DMS53 treated with DMSO at 0.1 percent for 48 hours (cell line): ENCODE data around the gene MBP.

Source experiments
- DNase-seq: peaks from one replicate; lab custom pipeline; 2025; ENCODE audit not compliant: unreplicated experiment; lab: John Stamatoyannopoulos, UW

MBP gene

DNA sequence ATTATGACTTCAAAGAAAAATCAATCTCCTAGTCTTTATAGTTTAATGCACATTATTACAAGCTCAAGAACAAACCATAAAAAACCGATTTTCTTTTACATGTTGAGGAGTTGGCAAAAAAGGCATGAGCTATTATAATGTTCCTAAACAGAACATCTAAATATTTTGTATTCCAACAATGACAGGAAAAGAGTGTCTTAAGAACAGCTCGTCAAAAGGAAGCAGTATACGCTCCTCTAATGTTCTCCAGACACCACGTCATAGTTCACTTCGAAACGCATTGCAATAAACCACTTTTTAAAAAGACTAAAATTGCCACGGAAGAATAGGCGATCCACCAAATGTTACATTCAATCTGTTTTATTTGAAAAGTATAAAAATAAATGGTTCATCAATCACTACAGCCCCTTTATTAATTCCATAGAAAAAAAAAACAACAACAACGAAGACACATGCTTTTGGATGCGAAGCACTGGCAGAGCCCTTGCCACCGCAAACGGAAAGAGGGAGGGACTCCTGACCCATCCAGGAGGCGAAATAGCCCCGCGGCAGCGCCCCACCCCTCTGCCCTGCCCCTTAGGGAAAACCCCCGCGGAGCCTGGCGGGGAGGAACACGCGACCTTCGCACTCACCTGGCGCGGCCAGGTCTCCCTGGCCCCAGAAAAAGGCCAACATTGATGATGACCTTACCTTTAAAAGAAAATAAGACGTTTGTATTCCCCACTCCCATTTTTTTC is 45.8 kb downstream of the MBP start:
- DNase-seq = no peak

GRCh38 chr18:77086034-77086433 is 46.5 kb downstream of the MBP start:
- no peak for DNase-seq

DNA sequence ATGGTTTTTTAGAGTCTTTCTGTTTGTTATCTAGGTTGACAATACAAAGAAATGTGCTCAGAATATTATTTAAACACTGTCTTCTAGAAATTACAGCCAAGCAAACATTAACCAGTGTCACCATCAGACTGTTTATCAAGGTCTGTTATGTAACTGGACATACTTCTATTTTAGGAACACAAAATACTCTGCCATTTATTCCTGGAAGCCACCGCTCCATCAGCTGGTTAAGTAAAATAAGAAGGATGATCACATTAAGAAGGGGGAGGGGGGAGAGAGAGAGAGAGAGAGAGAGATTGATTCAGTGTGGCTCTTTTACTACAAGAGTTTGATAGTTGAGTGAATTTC is 47.9 kb downstream of the MBP start:
- DNase-seq = no peak

DNA sequence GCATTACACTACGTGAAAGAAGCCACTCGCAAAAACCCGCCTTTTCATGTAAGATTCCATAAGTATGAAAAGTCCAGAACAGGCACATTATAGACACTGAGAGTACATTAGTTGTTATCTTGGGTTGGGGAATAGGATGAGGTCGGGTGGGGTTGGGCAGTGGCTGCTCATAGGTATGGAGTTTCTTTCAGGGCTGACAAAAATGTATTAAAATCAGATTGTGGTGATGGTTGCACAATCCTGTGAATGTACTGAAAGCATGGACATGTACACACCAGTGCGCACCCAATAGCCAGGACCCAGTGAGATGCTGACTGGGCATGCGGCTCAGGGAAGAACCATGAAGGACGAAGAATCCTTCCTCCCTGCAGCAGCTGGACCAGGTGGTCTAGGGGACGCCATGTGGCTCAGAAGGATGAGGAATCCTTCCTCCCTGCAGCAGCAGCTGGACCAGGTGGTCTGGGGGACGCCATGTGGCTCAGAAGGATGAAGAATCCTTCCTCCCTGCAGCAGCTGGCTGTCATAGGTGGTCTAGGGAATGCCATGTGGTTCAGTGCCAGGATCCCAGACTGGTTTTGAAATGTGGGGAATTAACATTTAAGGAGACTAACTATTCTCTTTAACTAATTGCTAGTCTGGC is 50.1 kb downstream of the MBP start:
- DNase-seq = no peak

GRCh38 chr18:77081390-77081778 is 51.2 kb downstream of the MBP start:
- DNase-seq = no peak

- no peak for DNase-seq
Observed at GRCh38 chr18:77079954-77080682, 52.5 kb downstream of the MBP start.

GRCh38 chr18:77079088-77079487 is 53.5 kb downstream of the MBP start:
- no peak for DNase-seq

- DNase-seq = no peak
Observed at GRCh38 chr18:77078690-77079070, 53.9 kb downstream of the MBP start.

DNA sequence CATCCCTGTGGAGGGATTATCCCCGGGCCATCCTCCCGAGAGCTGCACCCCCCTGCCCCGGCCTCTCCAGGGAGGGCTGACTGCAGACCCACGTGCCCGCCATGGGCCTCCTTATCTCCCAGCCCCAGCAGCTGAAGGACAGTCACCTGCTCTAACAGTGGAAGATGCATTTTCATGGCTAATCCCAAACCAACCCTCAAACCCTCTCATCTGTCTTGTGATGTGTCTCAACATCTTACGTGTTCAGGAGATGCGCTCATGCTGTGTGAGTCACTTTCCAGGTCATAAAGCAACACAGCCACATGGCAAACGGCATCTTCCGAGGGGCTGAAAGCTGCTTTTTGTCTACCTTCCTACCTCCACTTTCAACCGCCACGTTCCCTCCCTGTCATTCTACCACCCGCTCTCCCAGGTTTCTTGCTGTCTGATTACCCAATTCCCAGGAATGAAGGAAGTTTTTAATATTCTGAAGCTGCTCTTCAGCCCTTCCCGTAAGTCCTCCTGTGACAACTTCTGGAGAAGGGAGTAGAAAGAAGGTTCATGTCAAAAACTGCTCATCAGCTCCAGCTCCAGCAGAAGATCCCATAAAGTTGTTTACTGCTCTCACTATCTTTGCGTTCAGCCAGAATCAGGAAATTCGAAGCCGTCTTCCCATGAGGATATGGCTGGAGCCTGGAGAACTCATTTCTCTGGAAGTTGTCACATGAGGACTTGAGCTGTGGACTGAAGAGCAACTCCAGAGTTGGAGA is 54.5 kb downstream of the MBP start:
- DNase-seq = no peak

DNA sequence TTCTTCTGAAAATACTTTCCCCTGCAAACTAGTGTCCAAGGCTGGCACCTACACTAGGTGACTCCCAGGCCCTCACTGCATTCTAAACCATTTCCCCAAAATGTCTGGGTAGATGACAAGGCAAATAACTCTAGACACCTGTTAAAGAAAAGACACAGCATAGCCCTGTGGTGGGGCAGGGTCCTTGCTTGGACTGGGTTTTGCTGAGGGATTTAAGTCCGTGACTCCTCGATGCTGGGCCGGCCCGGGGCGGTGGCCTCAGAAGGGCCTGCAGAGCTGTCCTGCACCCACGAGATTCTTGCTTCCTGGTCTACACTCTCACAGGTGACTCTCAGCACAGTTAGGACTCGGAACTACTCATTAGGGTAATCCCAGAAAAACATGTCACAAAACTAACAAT is 55.2 kb downstream of the MBP start:
- DNase-seq = no peak

DNA sequence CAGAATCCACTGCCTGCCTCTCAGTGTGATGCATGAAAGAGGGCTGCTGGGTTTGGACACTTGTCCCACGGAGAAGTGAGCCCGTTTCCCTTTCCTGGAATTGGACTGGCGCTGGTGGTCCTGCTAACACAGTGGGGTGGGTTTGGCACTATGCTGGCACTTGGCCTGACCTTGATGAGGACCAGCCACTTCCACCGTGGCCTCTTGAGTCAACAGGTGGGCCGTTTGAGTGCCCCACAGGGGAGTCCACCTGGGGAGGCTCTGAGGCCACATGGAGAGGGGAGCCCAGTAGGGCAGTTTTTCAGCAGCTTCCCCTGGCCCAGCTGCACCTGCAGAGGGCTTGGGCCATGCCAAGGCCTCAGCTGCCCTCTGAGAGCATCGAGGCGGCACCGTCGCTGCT is 56.5 kb downstream of the MBP start:
- no peak for DNase-seq

DNA sequence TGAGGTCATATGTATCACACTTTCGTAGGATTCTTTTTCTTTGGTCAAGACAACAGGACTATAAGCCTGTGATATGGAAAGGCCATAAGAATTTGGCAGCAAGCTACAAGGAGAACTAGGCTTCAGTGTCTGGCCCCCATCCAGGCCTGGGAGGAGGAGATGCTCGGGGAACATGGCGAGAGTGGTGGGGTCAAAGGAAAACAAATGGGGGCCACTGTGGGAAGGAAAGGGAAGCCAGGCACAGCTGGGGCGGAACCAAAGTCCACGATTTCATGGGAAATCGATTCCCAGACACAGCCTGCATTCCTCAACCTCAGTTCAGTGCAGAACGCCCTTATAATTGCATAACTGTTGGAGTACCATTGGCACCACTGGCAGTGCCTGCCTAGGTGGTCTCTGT is 58.2 kb downstream of the MBP start:
- DNase-seq = no peak

GRCh38 chr18:77073336-77074093 is 59.1 kb downstream of the MBP start:
- DNase-seq = no peak

- DNase-seq = no peak
Observed at GRCh38 chr18:77072566-77072965, 60.0 kb downstream of the MBP start.

- no peak for DNase-seq
Observed at GRCh38 chr18:77071711-77072292, 60.8 kb downstream of the MBP start.

GRCh38 chr18:77071061-77071460 is 61.5 kb downstream of the MBP start:
- no peak for DNase-seq

DNA sequence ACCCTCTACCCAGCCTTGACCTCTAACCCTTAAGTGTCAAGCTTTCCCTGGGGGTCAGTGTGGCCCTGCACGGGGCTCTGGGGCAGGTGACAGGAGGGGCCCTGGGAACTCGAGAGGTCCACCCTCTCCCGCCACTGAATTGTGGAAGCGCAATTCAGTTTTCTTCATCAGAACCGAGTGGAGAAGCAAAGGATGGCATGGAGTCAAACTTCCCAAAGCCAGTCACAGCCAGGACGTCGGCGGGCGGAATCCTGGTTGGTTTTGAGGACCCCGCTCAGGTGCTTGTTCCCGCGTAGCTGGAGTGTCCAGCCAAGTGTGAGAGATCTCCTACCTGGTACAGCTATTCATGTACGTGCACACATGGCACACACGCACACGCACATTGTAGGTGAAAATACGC is 62.0 kb downstream of the MBP start:
- no peak for DNase-seq

DNA sequence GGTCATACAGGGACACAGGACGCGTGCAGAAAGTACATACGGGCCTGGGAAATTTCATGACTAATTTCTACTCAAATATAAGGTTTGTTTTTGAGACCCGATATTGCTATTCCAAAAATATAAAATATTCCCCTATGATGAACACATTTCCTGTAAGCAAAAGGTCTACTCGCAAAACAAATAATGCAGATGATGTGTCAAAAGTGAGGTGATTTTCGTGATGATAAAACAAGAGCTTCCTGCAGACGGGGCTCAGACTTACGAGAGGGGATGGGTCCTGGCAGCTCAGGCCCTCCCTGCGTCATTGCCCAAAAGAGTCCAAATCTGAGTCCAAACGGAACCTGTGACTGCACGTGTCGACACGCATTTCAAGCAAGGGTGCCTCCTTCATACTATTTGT is 62.7 kb downstream of the MBP start:
- DNase-seq = no peak

GRCh38 chr18:77069482-77069881 is 63.1 kb downstream of the MBP start:
- DNase-seq = no peak
